Spleen (tissue), 13 donors: ENCODE results near the gene P3H2. TPM values are rescaled to one million over a fixed set of nuclear protein-coding genes. Genes with fewer than 3 reads are reported as not detected.

Experiments
- DNase-seq: peaks from one replicate; pipeline ENCODE4 v3.0.0-alpha.2; 2020
- H3K27ac ChIP-seq, 8 donors: fragments of 200-600 bp; sonication (generic) in 7 of 8; 1 replicate in 4 of 8; 2 replicates in 4 of 8; pipeline versions ENCODE4 v1.5.0 to v1.8.0; 2016 to 2021; ENCODE audit warnings: inconsistent platforms in 4 of 8, mild to moderate bottlenecking in 4 of 8, moderate library complexity in 1 of 8
- H3K27me3 ChIP-seq, 7 donors: fragments of 200-600 bp; sonication (generic) in 6 of 7; replicated peaks in 1 of 7; 1 replicate in 4 of 7; 2 replicates in 3 of 7; pipeline versions ENCODE4 v1.5.0 to v1.8.0; 2016 to 2021; ENCODE audit warnings: inconsistent platforms in 3 of 7, mild to moderate bottlenecking in 1 of 7
- H3K36me3 ChIP-seq, 6 donors: fragments of 200-600 bp; sonication (generic) in 5 of 6; 1 replicate in 4 of 6; 2 replicates in 2 of 6; pipeline versions ENCODE4 v1.5.0 to v1.8.0; 2016 to 2021; ENCODE audit warnings: inconsistent platforms in 2 of 6
- H3K4me1 ChIP-seq, 6 donors: fragments of 200-600 bp; sonication (generic) in 5 of 6; 1 replicate in 3 of 6; 2 replicates in 3 of 6; pipeline versions ENCODE4 v1.5.0 to v1.8.0; 2016 to 2021; ENCODE audit warnings: inconsistent platforms in 3 of 6
- H3K4me3 ChIP-seq, 8 donors: fragments of 200-600 bp; sonication (generic) in 7 of 8; 1 replicate in 4 of 8; 2 replicates in 4 of 8; pipeline versions ENCODE4 v1.5.0 to v1.8.0; 2016 to 2021; ENCODE audit warnings: inconsistent platforms in 4 of 8, mild to moderate bottlenecking in 4 of 8, moderate library complexity in 2 of 8
- H3K9me3 ChIP-seq, 8 donors: fragments of 200-600 bp; sonication (generic) in 7 of 8; 1 replicate in 4 of 8; 2 replicates in 4 of 8; pipeline versions ENCODE4 v1.5.0 to v1.8.0; 2016 to 2021; ENCODE audit warnings: inconsistent platforms in 4 of 8
- POLR2A ChIP-seq, 3 donors: fragments of 450-650 bp; IDR thresholded peaks; one replicate each; pipeline ENCODE4 v1.5.1; 2017; ENCODE audit warnings: antibody characterized with exemption in 3 of 3, mild to moderate bottlenecking in 1 of 3
- POLR2AphosphoS5 ChIP-seq, 3 donors: sonication (generic); formaldehyde crosslinking; IDR thresholded peaks; one replicate each; pipeline ENCODE4 v1.5.1; 2017; ENCODE audit warnings: antibody characterized with exemption in 3 of 3
- WGBS, 5 donors: extraction: QIAGEN DNeasy Blood & Tissue Kit in 3 of 5; methylation state at CpG; one replicate each; pipeline versions ENCODE4 v1.1.5 to v1.1.7; 2013 to 2018; 5-methylcytosine and 5-hydroxymethylcytosine counted together
- intact Hi-C: fragments of 100-400 bp; cut with DNase I; formaldehyde crosslinking; loops from one replicate; pipeline ENCODE4 v1.15.0; 2023; ENCODE audit warnings: low total_unique reads
- long read RNA-seq, 2 donors: transcript quantifications; one replicate each; lab custom pipeline, GENCODE V29; 2026
- polyA plus RNA-seq, 3 donors: library from polyadenylated mRNA; stranded (reverse); fragments of 200-250 nt; gene quantifications; one replicate each; pipeline ENCODE4 v1.2.1, GENCODE V29; 2013
- total RNA-seq, 7 donors: library from RNA; depleted of rRNA in 3 of 7; stranded (reverse); fragments of >200 nt in 3 of 7; fragmentation: NEBNext Ultra II Directional in 4 of 7; extraction: Animal tissue kit (Norgen Biotek cat#: 25700) in 4 of 7; gene quantifications; one replicate each; pipeline versions ENCODE4 v1.1.0 to v1.2.1, GENCODE V29; 2016 to 2021
- TF ChIP-seq, protein P1 (sequence below), 11 experiments: fragments of 200-600 bp in 7 of 11; fragments of 450-650 bp in 4 of 11; sonication (generic) in 4 of 11; IDR thresholded peaks in 8 of 11; conservative IDR thresholded peaks in 3 of 11; 1 replicate in 7 of 11; 2 replicates in 4 of 11; pipeline versions ENCODE4 v1.4.0 to v1.8.0; 2016 to 2021; ENCODE audit warnings: antibody characterized with exemption in 11 of 11, inconsistent platforms in 4 of 11, mild to moderate bottlenecking in 1 of 11
- donor health status: healthy with polysubstance abuse.
- donor health status: DM: no; HTN: no; CAD: no; lungs with moderate emphysema.
- donor health status: DM: no; HTN: no; CAD: no.
- donor health status: Bipolar disorder and iron deficiency.
- donor health status: healthy.
- donor health status: DM: no; HTN: no; CAD: no.
- donor health status: DM: yes; HTN: yes; CAD: no.

Gene P3H2, protein sequence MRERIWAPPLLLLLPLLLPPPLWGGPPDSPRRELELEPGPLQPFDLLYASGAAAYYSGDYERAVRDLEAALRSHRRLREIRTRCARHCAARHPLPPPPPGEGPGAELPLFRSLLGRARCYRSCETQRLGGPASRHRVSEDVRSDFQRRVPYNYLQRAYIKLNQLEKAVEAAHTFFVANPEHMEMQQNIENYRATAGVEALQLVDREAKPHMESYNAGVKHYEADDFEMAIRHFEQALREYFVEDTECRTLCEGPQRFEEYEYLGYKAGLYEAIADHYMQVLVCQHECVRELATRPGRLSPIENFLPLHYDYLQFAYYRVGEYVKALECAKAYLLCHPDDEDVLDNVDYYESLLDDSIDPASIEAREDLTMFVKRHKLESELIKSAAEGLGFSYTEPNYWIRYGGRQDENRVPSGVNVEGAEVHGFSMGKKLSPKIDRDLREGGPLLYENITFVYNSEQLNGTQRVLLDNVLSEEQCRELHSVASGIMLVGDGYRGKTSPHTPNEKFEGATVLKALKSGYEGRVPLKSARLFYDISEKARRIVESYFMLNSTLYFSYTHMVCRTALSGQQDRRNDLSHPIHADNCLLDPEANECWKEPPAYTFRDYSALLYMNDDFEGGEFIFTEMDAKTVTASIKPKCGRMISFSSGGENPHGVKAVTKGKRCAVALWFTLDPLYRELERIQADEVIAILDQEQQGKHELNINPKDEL
- total RNA-seq: 100 to 1,000 TPM in 4 of 7 donors, 10 to 100 TPM in 3; 70.3 to 155 (median 102) TPM
- polyA plus RNA-seq: 10 to 100 TPM in 2 of 3 donors, 1 to 10 TPM in 1; 7.7 to 18.6 (median 10.4) TPM
- long read RNA-seq, donor 1, transcript P3H2-201 (15 exons, 3,509 nt): major isoform, 24 of 46 reads
- long read RNA-seq, donor 1, partial matches to known transcripts: 18 of 46 reads
- long read RNA-seq, donor 1, other reads (novel, unspliced or antisense): 0 of 46 reads
- long read RNA-seq, donor 2, transcript P3H2-201 (15 exons, 3,509 nt): major isoform, 16 of 17 reads
- long read RNA-seq, donor 2, partial matches to known transcripts: 0 of 17 reads
- long read RNA-seq, donor 2, other reads (novel, unspliced or antisense): 0 of 17 reads

DNA sequence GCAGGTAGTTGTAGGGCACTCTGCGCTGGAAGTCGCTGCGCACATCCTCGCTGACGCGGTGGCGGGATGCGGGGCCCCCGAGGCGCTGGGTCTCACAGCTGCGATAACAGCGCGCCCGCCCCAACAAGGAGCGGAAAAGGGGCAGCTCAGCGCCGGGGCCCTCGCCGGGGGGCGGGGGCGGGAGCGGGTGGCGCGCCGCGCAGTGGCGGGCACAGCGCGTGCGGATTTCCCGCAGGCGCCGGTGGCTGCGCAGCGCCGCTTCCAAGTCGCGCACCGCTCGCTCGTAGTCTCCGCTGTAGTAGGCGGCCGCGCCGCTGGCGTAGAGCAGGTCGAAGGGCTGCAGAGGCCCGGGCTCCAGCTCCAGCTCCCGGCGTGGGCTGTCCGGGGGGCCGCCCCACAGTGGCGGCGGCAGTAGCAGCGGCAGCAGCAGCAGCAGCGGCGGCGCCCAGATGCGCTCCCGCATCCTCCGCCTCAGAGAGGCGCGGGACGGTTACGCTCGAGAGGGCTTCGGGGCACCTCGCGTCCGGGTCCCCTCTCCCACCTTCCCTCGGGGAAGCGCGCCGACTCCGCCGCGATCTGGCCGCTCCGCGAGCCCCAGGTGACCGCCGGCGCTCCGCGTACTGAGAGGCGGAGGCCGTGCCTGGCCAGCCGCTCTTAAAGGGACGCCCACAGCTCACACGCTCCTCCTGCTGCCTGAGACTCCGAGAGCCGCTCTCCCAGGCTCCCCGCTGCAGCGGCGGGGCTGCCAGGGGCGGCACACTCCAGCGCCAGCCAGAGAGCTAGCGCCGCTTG is at the start of gene P3H2:
Gene P3H2 (minus strand): TSS at position 629 of the 792 bp plus-strand sequence. CDS start 166 bp downstream, at position 463.
- peaks cover 5 to 35% (median 15%) of the 10 kb centered on the region in 6 donors for H3K4me1 ChIP-seq
- peak within 1 kb of the TSS; percentile 38 to 77 (median 53) for H3K4me3 ChIP-seq
- H3K9me3 ChIP-seq: no peaks in the 10 kb centered on the region
- peak within 1 kb of the TSS; percentile 49 to 91 (median 82) for H3K27ac ChIP-seq
- WGBS, 5 donors: 0 to 3% (median 1%) methylated on average over 21 to 100 of the region's 100 CpGs
- intact Hi-C loops: no loop called here
- peak; percentile 89 for DNase-seq
- H3K27me3 ChIP-seq: peaks cover 0 to 73% (median 16%) of the 10 kb centered on the region in 7 donors
- H3K36me3 ChIP-seq: no peaks in the 10 kb centered on the region
- TF ChIP-seq, protein P1, sequence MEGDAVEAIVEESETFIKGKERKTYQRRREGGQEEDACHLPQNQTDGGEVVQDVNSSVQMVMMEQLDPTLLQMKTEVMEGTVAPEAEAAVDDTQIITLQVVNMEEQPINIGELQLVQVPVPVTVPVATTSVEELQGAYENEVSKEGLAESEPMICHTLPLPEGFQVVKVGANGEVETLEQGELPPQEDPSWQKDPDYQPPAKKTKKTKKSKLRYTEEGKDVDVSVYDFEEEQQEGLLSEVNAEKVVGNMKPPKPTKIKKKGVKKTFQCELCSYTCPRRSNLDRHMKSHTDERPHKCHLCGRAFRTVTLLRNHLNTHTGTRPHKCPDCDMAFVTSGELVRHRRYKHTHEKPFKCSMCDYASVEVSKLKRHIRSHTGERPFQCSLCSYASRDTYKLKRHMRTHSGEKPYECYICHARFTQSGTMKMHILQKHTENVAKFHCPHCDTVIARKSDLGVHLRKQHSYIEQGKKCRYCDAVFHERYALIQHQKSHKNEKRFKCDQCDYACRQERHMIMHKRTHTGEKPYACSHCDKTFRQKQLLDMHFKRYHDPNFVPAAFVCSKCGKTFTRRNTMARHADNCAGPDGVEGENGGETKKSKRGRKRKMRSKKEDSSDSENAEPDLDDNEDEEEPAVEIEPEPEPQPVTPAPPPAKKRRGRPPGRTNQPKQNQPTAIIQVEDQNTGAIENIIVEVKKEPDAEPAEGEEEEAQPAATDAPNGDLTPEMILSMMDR (IDR thresholded peaks at IDR 0.05 in 8 of 11, conservative IDR thresholded peaks at IDR 0.05 in 3 of 11): peak in 8 of 11 experiments; percentile 25 to 54 (median 42)
- TF ChIP-seq POLR2A (IDR thresholded peaks at IDR 0.05) (no peak), POLR2AphosphoS5 (IDR thresholded peaks at IDR 0.05) (peak; percentile 82 to 86 (median 83))

DNA sequence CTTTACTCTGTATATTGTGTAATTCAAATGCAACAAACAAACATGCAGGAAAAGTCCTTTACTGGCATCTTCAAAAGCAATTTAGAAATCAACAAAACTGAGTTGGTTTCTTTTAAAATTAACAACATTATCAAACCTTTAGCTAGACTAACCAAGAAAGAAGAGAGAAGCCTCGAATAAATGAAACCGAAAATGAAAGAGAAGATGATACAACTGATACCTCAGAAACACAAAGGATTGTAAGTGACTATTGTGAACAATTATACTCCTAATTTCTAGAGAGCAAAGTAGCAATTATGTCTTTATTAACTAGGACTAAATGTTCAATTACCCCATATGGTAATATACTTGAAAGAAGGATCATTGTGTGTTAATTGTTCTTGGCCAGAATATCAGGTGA is 49.2 kb upstream of the P3H2 start:
- H3K4me1 ChIP-seq: peaks cover 0 to 25% (median 6%) of the 10 kb centered on the region in 6 donors
- peak overlapping the region in 3 of 8 donors; percentile 5 to 32 (median 13) for H3K4me3 ChIP-seq
- no peaks in the 10 kb centered on the region for H3K9me3 ChIP-seq
- no peaks in the 10 kb centered on the region for H3K27me3 ChIP-seq
- DNase-seq: no peak
- 18 to 42% (median 31%) methylated on average over 2 of the region's 2 CpGs for WGBS, 5 donors
- H3K27ac ChIP-seq: peak overlapping the region in 4 of 8 donors; percentile 6 to 29 (median 15)
- intact Hi-C loops: no loop called here
- H3K36me3 ChIP-seq: no peaks in the 10 kb centered on the region
- TF ChIP-seq, protein P1 (IDR thresholded peaks at IDR 0.05 in 8 of 11, conservative IDR thresholded peaks at IDR 0.05 in 3 of 11): no peak
- TF ChIP-seq POLR2AphosphoS5 (IDR thresholded peaks at IDR 0.05) (no peak), POLR2A (IDR thresholded peaks at IDR 0.05) (no peak)

DNA sequence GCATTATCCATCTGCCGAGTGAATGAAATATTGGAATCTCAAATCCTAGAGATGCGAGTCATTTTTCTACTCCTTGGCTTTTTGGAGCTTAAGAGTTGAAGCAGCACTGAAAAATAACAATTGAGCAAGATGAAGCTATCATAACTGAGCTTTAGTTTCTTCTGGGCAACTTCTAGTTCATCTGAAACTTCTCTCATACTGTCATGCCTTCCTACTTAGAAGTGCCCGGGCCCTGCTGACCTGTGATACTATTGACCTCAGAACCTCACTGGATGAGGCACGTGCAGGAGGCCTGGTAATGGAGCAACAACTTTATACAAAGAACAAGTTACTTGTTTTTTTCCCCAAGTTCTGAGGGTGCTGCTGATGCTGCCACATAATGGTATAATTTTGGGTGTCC is 48.5 kb upstream of the P3H2 start:
- Histone ChIP-seq H3K4me3 (peak overlapping the region in 1 of 8 donors; percentile 32), H3K4me1 (peaks cover 0 to 25% (median 6%) of the 10 kb centered on the region in 6 donors), H3K36me3 (no peaks in the 10 kb centered on the region), H3K9me3 (no peaks in the 10 kb centered on the region), H3K27ac (peak overlapping the region in 3 of 8 donors; percentile 6 to 29 (median 24)), H3K27me3 (no peaks in the 10 kb centered on the region)
- intact Hi-C loops: no loop called here
- 79 to 85% (median 83%) methylated on average over 4 of the region's 4 CpGs for WGBS, 5 donors
- DNase-seq: no peak
- TF ChIP-seq POLR2A (IDR thresholded peaks at IDR 0.05): no peak
- TF ChIP-seq, protein P1 (IDR thresholded peaks at IDR 0.05 in 8 of 11, conservative IDR thresholded peaks at IDR 0.05 in 3 of 11): no peak
- no peak for TF ChIP-seq POLR2AphosphoS5 (IDR thresholded peaks at IDR 0.05)
